NOMO-1 treated with dmso at 0.1 percent for 144 hours (cell line): ENCODE results near the gene RPP21.
"Not testable (repeated sequence)": the region's sequence is repeated elsewhere in the genome, so short reads cannot be mapped to it uniquely, and the experiment has no call there.

Source experiments
- DNase-seq: peaks from one replicate; lab custom pipeline; 2025; ENCODE audit not compliant: unreplicated experiment; lab: John Stamatoyannopoulos, UW

RPP21 gene

GRCh38 chr6:30329331-30329730 lies 15.6 kb upstream of the RPP21 start:
- no peak for DNase-seq

- DNase-seq = no peak
Observed at GRCh38 chr6:30331981-30332380, 13.0 kb upstream of the RPP21 start.

GRCh38 chr6:30334075-30334783 lies 10.7 kb upstream of the RPP21 start:
- DNase-seq = no peak

GRCh38 chr6:30340589-30341054 lies 4.3 kb upstream of the RPP21 start:
- DNase-seq = no peak

- DNase-seq = no peak
Observed at GRCh38 chr6:30341218-30341617, 3.7 kb upstream of the RPP21 start.

GRCh38 chr6:30341728-30342127 lies 3.2 kb upstream of the RPP21 start:
- DNase-seq = no peak

GRCh38 chr6:30344191-30344867 lies 627 bp upstream of the RPP21 start:
- DNase-seq = no peak

- DNase-seq = no peak
Observed at GRCh38 chr6:30345852-30346251, 896 bp downstream of the RPP21 start.

GRCh38 chr6:30348957-30349356 lies 4.0 kb downstream of the RPP21 start:
- DNase-seq = no peak

GRCh38 chr6:30349421-30350177 lies 4.6 kb downstream of the RPP21 start:
- peak; percentile 5 for DNase-seq

- DNase-seq = no peak
Observed at GRCh38 chr6:30350524-30350923, 5.6 kb downstream of the RPP21 start.

GRCh38 chr6:30352550-30352949 lies 7.6 kb downstream of the RPP21 start:
- DNase-seq = no peak

GRCh38 chr6:30355281-30355680 lies 10.3 kb downstream of the RPP21 start:
- no peak for DNase-seq

GRCh38 chr6:30356536-30356935 lies 11.6 kb downstream of the RPP21 start:
- DNase-seq = no peak

- peak; percentile 7 for DNase-seq
Observed at GRCh38 chr6:30357678-30358540, 13.0 kb downstream of the RPP21 start.

GRCh38 chr6:30359276-30359675 lies 14.3 kb downstream of the RPP21 start:
- no peak for DNase-seq

- no peak for DNase-seq
Observed at GRCh38 chr6:30360139-30360538, 15.2 kb downstream of the RPP21 start.

GRCh38 chr6:30361661-30362060 lies 16.7 kb downstream of the RPP21 start:
- no peak for DNase-seq

GRCh38 chr6:30363459-30363858 lies 18.5 kb downstream of the RPP21 start:
- DNase-seq = no peak

GRCh38 chr6:30364591-30364990 lies 19.6 kb downstream of the RPP21 start:
- DNase-seq = no peak

GRCh38 chr6:30369280-30369679 lies 24.3 kb downstream of the RPP21 start:
- not testable (repeated sequence) for DNase-seq
